GM13976 (cell line): Measurements from ENCODE around the gene ZDHHC18.

Experiments
- DNase-seq: peaks from one replicate; pipeline ENCODE4 v3.0.0; 2012; ENCODE audit warnings: low spot score
- in situ Hi-C: fragments of 300-500 bp; cut with MboI; formaldehyde crosslinking; loops from one replicate; pipeline ENCODE4 v1.12.0; 2022; ENCODE audit warnings: low sequenced_read_pairs, mixed read lengths, inconsistent platforms; ENCODE audit not compliant: unreplicated experiment
- TF ChIP-seq, protein P1 (sequence below): IDR thresholded peaks from 2 replicates; pipeline ENCODE4 v1.5.1; 2012; ENCODE audit warnings: borderline replicate concordance, mild to moderate bottlenecking; ENCODE audit not compliant: insufficient read depth; ENCODE audit errors: extremely low read depth, missing control alignments, control extremely low read depth

ZDHHC18 gene

DNA sequence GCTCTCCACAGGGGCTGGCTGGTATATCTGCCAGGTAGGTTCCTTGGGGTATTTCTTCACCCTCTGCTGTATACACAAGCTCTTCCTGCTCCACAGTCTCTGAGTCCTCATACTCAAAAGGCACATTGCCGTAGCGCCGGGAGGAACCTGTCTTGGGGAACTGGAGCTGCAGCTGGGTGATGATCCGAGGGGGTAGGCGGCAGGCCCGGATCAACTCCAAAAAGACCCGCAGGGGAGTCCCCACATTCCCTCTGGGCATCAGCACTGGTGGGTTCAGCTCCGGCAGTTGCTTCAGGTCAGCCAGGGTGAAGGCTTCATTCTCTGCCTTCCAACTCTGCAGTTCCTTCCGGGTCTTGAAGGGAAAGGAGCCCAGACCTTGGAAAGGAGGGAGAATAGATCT is 70.9 kb downstream of the ZDHHC18 start:
- in situ Hi-C loops: no loop called here
- no peak for DNase-seq
- TF ChIP-seq, protein P1, sequence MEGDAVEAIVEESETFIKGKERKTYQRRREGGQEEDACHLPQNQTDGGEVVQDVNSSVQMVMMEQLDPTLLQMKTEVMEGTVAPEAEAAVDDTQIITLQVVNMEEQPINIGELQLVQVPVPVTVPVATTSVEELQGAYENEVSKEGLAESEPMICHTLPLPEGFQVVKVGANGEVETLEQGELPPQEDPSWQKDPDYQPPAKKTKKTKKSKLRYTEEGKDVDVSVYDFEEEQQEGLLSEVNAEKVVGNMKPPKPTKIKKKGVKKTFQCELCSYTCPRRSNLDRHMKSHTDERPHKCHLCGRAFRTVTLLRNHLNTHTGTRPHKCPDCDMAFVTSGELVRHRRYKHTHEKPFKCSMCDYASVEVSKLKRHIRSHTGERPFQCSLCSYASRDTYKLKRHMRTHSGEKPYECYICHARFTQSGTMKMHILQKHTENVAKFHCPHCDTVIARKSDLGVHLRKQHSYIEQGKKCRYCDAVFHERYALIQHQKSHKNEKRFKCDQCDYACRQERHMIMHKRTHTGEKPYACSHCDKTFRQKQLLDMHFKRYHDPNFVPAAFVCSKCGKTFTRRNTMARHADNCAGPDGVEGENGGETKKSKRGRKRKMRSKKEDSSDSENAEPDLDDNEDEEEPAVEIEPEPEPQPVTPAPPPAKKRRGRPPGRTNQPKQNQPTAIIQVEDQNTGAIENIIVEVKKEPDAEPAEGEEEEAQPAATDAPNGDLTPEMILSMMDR: no peak

DNA sequence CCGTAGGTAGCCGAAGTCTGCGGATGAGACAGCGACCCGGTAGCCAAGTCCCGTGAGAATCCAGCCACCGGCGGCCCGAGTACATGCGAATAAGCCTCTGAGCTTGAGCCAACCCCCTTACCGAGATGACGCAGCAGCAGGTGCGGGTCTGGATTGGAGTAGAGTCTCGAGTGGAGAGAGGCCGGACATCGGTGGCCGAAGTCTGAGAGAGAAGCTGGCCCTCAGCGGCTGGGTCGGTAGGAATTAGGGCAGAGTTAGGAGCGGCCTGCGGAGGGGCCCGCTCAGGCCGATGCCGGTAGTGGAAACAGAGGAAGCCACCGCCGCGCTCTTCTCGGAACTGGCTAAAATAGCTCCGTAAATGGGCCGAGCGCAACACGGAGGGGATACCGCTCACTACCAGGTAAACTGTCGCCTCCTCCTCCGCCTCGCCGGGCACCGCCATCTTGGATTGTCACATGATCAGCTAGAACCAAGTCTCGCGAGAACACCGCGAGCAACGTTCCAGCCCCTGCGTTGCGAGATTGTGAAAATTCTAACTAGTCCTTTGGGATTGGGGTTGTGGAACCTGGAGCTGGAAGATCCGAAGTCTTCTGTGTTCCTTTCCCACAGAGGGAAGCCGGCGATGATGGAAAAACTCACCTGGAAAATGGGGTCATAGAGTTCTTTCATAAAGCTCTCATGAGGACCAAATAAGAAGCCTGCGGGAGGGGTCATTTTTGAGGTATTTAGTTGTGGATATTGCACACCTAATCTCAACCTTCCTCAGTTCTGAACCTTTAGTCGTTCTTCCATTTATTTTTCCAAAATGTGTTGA is 73.7 kb downstream of the ZDHHC18 start, which contains the start of gene GPATCH3:
Gene GPATCH3, minus strand, starts transcription at position 467 of the 814 bp plus-strand sequence. Its CDS starts 25 bp downstream, at position 442.
- in situ Hi-C loops: no loop called here
- TF ChIP-seq, protein P1: no peak
- peak; percentile 93 for DNase-seq

DNA sequence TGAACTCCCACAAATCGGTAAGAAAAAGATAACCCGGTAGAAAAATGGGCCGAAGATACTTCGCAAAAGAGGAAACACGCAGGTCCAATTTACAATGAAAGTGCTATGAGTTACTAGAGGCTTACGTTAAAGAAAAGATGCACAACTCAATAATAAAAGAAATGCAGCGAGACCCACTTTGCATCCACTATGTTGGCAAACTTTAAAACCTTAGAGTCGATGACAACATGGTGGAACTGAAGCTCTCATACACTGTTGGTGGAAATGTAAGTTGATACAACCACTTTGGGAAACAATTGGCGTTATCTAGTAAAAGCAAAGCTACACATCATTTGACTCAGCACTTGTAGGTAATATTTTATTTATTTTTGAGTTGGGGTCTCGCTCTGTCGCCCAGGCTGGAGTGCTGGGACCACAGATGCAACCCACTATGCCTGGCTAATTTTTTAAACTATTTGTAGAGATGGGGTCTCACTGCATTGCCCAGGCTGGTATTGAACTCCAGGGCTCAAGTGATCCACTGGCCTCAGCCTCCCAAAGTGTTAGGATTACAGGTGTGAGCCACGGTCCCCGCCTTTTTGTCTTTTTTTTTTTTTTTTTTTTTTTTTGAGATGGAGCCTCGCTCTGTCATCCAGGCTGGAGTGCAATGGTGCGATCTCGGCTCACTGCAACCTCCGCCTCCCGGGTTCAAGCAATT is 74.5 kb downstream of the ZDHHC18 start:
- DNase-seq: no peak
- in situ Hi-C loops: no loop called here
- TF ChIP-seq, protein P1: no peak
